IPS-20b (cell line): ENCODE measurements around the gene C1QTNF6.
"Not testable (repeated sequence)": the region's sequence is repeated elsewhere in the genome, so short reads cannot be mapped to it uniquely, and the experiment has no call there.

Experiments used
- H3K27ac ChIP-seq: one replicate; pipeline ENCODE4 v1.5.1; 2013; ENCODE audit warnings: low read length
- H3K27me3 ChIP-seq: 2 replicates; pipeline ENCODE4 v1.6.1; 2013; ENCODE audit warnings: mild to moderate bottlenecking, low read length, inconsistent platforms; ENCODE audit not compliant: insufficient read depth
- H3K36me3 ChIP-seq: 2 replicates; pipeline ENCODE4 v1.6.1; 2013; ENCODE audit warnings: low read depth, mild to moderate bottlenecking, inconsistent platforms, low read length, moderate library complexity; ENCODE audit not compliant: insufficient read depth
- H3K4me1 ChIP-seq: 2 replicates; pipeline ENCODE4 v1.6.1; 2013; ENCODE audit warnings: mild to moderate bottlenecking, control low read depth, inconsistent platforms, low read length, moderate library complexity; ENCODE audit not compliant: insufficient read depth
- H3K4me3 ChIP-seq: 2 replicates; pipeline ENCODE4 v1.5.1; 2013; ENCODE audit warnings: mild to moderate bottlenecking, low read length, inconsistent platforms
- H3K9ac ChIP-seq: 2 replicates; pipeline ENCODE4 v1.6.1; 2013; ENCODE audit warnings: low read depth, mild to moderate bottlenecking, inconsistent platforms, low read length, moderate library complexity
- H3K9me3 ChIP-seq: 2 replicates; pipeline ENCODE4 v1.6.1; 2013; ENCODE audit warnings: mild to moderate bottlenecking, low read depth, low read length, inconsistent platforms; ENCODE audit not compliant: insufficient read depth

Gene C1QTNF6

DNA sequence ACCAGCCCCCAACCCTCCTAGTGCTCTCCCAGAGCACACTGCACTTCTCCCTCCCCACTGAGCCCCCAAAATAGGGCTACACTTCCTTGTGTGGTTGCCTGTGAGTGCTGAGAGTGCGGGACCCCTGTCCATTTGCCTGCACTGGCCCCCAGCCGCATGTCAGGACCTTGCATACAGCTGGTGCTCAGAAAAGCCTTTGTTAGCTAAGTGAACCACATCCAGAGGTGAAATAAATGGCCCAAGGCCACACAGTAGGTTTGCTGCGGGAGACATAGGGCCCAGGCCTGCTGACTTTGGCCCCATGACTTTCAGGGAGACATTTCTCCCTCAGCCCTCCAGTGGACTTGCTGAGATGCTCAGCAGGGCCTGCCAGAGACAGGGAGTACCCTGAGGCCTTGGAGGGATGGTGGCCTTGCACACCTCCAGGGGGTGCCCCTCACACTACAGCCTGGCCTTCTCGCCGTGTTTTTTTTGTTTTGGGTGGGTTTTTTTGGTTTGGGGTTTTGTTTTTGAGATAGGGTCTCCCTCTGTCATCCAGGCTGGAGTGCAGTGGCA lies 14.0 kb upstream of the C1QTNF6 start:
- no peaks in the 10 kb centered on the region for H3K36me3 ChIP-seq
- no peak overlapping the region for H3K27ac ChIP-seq
- peaks cover 5% of the 10 kb centered on the region; the same call in 1 of the 2 replicates for H3K4me1 ChIP-seq
- H3K27me3 ChIP-seq = no peaks in the 10 kb centered on the region
- H3K4me3 ChIP-seq = no peak overlapping the region
- H3K9ac ChIP-seq = no peak overlapping the region
- H3K9me3 ChIP-seq = no peaks in the 10 kb centered on the region

DNA sequence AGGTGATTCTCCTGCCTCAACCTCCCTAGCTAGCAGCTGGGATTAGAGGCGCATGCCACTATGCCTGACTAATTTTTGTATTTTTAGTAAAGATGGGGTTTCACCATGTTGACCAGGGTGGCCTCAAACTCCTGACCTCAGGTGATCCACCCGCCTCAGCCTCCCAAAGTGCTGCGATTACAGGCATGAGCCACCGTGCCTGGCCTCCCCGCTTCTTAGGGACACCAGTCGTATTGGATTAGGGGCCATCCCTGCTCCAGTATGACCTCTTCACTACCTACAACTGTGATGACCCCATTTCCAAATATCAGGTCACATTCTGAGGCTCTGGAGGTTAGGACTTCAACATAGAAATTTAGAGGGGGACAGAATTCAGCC lies 13.4 kb upstream of the C1QTNF6 start:
- H3K4me1 ChIP-seq, H3K36me3 ChIP-seq, H3K4me3 ChIP-seq, H3K27me3 ChIP-seq, H3K9ac ChIP-seq, H3K27ac ChIP-seq, H3K9me3 ChIP-seq: not testable (repeated sequence)

DNA sequence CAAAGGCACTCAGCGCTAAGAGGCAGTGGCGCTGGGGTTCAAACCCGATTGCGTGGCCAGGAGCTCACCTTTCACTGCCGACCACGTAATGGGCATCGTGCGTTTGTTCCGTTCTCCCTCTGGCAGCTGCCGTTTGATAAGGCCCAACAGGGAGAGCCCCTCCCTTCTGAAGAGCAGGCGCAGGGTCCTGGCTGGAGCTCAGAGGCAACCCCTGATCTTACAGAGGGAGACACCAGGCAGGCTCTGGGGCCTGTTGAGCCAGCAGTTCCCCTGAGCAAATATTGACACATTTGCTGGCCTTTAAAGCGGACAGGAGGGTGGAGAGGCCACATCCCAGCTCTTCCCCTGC lies 11.7 kb upstream of the C1QTNF6 start:
- peak overlapping the region; percentile 13; the same call in 1 of the 2 replicates for H3K9ac ChIP-seq

DNA sequence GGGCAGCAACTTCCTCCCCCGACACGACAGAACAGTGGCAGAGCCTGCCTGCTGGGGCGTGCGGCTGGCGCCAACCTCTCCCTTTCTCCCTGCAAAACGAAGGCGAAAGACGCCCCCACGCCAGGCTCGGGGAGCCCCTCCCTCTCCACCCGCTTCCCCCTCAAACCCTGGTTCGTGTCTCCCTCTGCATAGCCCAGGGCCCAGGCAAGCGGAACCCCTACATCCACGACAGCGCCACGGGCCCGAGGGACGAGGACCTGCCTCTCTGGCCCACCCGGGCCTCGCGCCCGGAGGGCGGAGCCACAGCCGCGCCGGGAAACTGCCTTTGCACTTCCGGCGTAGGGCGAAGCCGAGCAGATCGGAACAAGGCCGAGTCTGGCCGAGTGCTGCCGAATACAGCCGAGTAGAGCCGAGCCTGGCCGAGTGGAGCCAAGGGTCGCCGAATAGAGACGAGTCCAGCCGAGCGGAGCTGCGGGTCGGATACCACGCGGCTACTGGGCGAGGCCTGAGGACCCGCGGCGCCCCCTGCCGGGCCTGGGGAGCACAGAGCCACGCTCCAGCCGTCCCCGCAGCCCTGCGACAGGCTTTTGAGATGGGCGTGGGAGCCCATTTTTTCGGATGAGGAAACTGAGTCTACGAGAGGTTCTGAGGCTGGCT lies 11.2 kb upstream of the C1QTNF6 start:
- Histone ChIP-seq H3K36me3 (no peaks in the 10 kb centered on the region), H3K4me1 (peaks cover 5% of the 10 kb centered on the region; the same call in 1 of the 2 replicates), H3K9me3 (no peaks in the 10 kb centered on the region), H3K27me3 (no peaks in the 10 kb centered on the region), H3K27ac (peak overlapping the region; percentile 55), H3K9ac (peak overlapping the region; percentile 94), H3K4me3 (peak overlapping the region; percentile 89)

More for the DNA sequence above, 11.7 kb upstream of the C1QTNF6 start:
- H3K4me3 ChIP-seq = peak overlapping the region; percentile 34; the same call in 1 of the 2 replicates
- H3K36me3 ChIP-seq = no peaks in the 10 kb centered on the region
- no peak overlapping the region for H3K27ac ChIP-seq
- H3K4me1 ChIP-seq = peaks cover 5% of the 10 kb centered on the region; the same call in 1 of the 2 replicates
- no peaks in the 10 kb centered on the region for H3K9me3 ChIP-seq
- no peaks in the 10 kb centered on the region for H3K27me3 ChIP-seq

DNA sequence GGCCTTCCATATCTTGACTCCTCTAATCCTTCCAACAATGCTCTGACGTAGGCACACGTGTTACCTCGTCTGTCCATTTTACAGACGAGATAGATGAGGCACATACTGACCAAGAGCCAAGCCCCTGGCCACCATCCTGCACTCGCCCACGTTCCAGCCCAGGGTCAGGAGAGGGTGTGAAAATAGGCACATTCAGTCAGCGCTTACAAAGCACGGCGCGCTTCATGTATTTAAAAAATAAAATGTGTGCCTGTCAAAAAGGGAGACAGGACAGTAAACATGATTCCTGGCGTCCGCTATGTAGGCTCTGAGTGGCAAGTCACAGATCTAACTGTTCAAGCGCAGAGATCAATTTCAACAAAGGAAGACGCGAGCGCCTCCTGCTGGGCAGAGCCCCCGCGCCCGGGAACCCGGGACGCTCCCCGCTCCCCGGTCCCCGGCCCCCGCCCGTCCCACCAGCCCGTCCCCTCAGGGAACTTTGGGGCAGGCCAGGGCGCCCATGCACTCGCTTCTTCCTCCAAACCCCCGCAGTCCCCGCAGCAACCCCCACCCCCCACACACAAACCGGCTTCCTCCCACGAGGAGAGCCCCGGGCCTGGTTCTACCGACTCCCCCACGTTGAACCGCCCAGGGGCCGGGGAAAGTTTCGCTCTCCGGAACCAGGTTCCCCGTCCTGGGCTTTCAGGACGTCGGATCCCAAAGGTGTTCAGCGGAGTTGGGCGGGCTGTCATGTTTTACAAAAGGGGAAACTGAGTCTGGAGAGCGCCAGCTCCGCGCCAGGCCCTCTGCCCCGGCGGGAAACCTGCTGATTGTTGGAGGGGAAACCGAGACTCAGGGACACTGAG lies 10.4 kb upstream of the C1QTNF6 start:
- peaks cover 5% of the 10 kb centered on the region; the same call in 1 of the 2 replicates for H3K4me1 ChIP-seq
- H3K27ac ChIP-seq = peak overlapping the region; percentile 55
- H3K9me3 ChIP-seq = peaks cover 4% of the 10 kb centered on the region; the same call in 1 of the 2 replicates
- H3K9ac ChIP-seq = peak overlapping the region; percentile 94
- H3K36me3 ChIP-seq = no peaks in the 10 kb centered on the region
- H3K27me3 ChIP-seq = no peaks in the 10 kb centered on the region
- H3K4me3 ChIP-seq = peak overlapping the region; percentile 89

DNA sequence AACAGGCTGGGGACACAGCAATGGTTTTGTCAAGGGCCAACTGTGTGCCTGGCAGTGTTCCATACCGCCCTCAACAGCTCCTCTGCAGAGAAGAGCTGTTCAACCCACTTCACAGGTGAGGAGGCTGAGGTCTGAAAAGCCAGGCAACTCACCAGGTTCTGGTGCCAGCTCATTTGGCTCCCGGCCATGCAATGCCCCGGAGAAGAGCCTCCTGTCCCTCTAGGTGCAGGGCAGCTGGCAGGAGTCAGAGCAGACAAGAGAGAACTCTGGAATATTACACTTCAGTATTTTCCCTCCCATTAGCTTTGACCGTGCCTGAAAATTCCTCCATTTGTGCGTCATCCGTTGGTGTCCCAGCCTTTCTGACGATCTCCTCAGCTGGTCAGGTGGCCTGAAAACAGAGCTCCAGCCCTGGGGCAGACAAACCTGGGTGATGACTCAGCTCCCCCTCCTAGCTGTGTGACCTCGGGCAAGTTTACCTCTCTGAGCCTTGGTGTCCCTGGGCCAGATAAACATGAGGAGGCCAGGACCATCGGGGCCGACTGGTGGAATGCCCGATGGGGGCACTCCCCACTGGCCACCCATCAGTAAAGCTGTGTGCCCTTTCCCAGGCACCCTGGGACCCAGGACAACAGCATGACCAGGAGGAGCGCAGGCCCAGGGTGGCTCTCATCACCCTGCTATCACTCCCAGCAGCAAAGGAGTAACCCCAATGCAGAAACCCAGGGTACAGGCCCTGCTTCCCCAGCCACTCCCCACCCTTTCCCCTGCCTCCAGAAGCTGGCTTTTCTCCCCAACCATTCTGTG lies 9.6 kb upstream of the C1QTNF6 start:
- no peaks in the 10 kb centered on the region for H3K36me3 ChIP-seq
- peak overlapping the region; percentile 94; the same call in 1 of the 2 replicates for H3K9ac ChIP-seq
- no peak overlapping the region for H3K27ac ChIP-seq
- H3K4me3 ChIP-seq = peak overlapping the region; percentile 89; the same call in 1 of the 2 replicates
- H3K27me3 ChIP-seq = no peaks in the 10 kb centered on the region
- peaks cover 5% of the 10 kb centered on the region; the same call in 1 of the 2 replicates for H3K4me1 ChIP-seq
- H3K9me3 ChIP-seq = peaks cover 11% of the 10 kb centered on the region

DNA sequence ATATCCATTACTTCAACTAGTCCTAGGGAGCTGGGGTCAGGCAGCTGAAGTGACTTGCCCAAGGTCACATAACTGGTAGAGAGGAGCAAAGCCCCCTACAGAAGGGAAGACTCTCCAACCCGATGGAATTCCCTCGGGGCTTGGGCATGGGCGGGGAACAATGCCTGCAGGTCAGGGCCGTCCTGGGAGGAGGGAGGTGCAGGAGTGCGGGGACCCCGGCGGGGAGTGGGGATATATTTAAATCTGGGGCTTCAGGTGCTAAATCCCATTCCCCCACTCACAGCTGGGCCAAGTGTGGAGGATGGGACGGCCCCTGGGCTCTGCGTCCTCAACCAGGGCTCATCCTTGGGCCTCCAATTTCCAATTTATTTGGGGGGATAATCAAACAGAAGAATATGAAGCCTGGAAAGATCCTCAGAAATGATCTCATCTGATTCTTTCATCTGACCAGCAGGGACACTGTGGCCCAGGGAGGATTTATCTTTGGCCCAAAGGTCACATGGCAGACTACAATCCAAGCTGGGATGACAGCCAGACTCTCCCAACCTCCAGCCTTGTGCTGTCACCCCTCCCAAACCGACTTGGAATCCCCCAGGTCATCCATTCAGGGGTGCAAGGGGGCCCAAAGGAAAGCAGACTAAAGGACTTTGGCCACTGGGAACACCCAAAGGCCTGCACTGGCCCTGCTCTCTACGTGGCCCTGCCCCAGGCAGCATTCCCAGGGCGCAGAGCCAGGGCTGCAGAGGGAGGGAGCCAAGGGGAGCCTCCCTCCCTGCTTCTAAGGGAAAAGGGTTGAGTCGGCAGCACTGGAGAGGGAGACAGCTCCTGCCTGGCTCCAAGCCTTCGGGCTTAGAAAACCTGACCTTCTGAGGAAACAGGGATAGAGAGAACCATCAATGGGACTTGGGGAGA lies 8.7 kb upstream of the C1QTNF6 start:
- peaks cover 5% of the 10 kb centered on the region; the same call in 1 of the 2 replicates for H3K4me1 ChIP-seq
- H3K27me3 ChIP-seq = no peaks in the 10 kb centered on the region
- H3K27ac ChIP-seq = no peak overlapping the region
- no peak overlapping the region for H3K4me3 ChIP-seq
- H3K9ac ChIP-seq = no peak overlapping the region
- H3K36me3 ChIP-seq = no peaks in the 10 kb centered on the region
- peaks cover 17% of the 10 kb centered on the region for H3K9me3 ChIP-seq

DNA sequence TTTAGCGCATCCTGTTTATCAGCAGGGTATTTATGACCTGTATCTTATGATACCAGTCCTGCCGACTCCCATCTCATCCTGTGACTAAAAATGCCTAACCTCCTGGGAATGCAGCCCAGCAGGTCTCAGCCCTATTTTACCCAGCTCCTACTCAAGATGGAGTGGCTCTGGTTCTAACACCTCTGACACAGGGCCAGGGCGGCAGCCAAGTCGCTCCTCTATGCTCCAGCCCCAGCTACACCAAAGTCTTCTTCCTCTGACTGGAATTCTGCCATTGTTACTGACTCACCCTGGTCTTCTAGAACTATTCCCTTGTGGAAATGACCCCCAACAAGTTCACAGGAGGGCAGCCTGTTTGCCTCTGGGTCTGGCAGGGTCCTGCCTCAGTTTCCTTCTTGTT lies 7.9 kb upstream of the C1QTNF6 start:
- H3K9me3 ChIP-seq = peaks cover 17% of the 10 kb centered on the region
- H3K9ac ChIP-seq = no peak overlapping the region
- peaks cover 5% of the 10 kb centered on the region; the same call in 1 of the 2 replicates for H3K4me1 ChIP-seq
- H3K27ac ChIP-seq = no peak overlapping the region
- H3K4me3 ChIP-seq = no peak overlapping the region
- H3K36me3 ChIP-seq = no peaks in the 10 kb centered on the region
- H3K27me3 ChIP-seq = no peaks in the 10 kb centered on the region

DNA sequence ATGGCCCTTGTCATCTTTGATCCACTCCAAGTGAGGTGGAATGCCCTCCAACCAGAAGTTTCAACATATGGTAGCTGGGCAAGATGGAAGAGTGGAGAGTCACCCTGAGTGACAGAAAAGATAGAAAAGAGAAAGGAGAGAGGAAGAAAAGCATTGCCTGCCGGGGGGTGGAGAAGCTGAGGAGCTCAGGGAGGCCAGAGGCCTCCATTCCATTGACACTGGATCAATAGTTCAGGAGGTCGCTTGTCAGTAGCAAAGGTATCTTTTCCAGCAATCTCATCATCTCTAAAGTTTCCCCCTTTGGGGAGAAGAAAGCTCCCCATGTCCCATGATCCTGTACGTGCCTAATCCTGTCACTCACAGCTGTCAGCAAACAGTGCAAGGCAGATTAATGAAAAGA lies 6.7 kb upstream of the C1QTNF6 start:
- Histone ChIP-seq H3K36me3 (no peaks in the 10 kb centered on the region), H3K9me3 (peaks cover 17% of the 10 kb centered on the region), H3K27ac (no peak overlapping the region), H3K27me3 (no peaks in the 10 kb centered on the region), H3K4me1 (peaks cover 8% of the 10 kb centered on the region; the same call in 1 of the 2 replicates), H3K9ac (no peak overlapping the region), H3K4me3 (no peak overlapping the region)

DNA sequence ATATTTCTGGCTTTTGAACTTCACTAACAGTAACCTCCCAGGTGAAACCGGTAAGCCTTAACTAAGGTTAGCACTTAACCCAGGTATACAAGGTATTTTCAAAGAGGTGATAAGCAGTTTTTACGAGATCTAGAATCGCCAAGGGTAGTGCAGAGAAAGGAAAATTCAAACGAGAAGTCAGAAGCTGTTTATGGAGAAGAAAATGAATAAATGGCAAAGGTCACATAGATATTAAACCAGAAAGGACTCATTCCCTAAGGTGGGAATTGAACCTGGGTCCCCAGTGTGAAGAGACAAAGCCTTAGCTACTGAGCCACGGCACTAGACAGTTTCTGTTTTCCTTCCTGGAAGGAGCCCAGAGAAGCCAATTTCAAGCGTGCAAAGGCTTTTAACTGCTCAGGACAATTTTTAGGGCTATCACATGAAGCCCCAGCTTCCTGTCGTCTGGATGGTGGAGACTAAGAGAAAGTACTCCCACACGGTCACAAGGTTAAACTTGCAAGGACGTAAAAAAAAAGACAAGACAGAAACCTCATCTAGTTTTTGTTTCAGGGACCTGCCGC lies 5.7 kb upstream of the C1QTNF6 start:
- Histone ChIP-seq H3K27ac (no peak overlapping the region), H3K4me1 (peaks cover 19% of the 10 kb centered on the region; the same call in 1 of the 2 replicates), H3K27me3 (no peaks in the 10 kb centered on the region), H3K9ac (no peak overlapping the region), H3K9me3 (peaks cover 17% of the 10 kb centered on the region), H3K4me3 (no peak overlapping the region), H3K36me3 (no peaks in the 10 kb centered on the region)
